ENCODE measurements around the gene TRABD. TPM values are rescaled to one million over a fixed set of nuclear protein-coding genes. Genes with fewer than 3 reads are reported as not detected.
A peak's percentile ranks its signal among the peaks of the same experiment; 100 is the strongest.

Gene TRABD
- total and polyA plus RNA-seq, 7 experiments from 2014 or later = 29.4 to 157 (median 106) TPM

- CTCF ChIA-PET = interaction anchor here (0.7 kb wide), 1 partner anchor 180 kb away, joined by 3 read pairs; no protein-coding TSS in a partner anchor
- intact Hi-C loops (cut with micrococcal nuclease) = no loop called here
- H3K4me3 Mint-ChIP-seq = peak overlapping the region in 6 of 10 donors; percentile 6 to 96 (median 36)
Observed at GRCh38 chr22:50188356-50188755, 2.6 kb downstream of the TRABD start.

GRCh38 chr22:50189184-50189848 lies 3.6 kb downstream of the TRABD start:
- ATAC-seq (no peak), DNase-seq (no peak)
- peaks cover 0 to 12% (median 0%) of the 10 kb centered on the region in 5 donors for H3K36me3 Mint-ChIP-seq
- Histone ChIP-seq H3K27me3 (ENCODE audit: control insufficient read depth in 2 of 2, insufficient read depth in 2 of 2, low read length in 2 of 2) (no peaks in the 10 kb centered on the region), H3K27ac (ENCODE audit: low read depth, low read length) (peak overlapping the region; percentile 98), H3K4me1 (ENCODE audit: control insufficient read depth in 2 of 2, insufficient read depth in 2 of 2, low read length in 2 of 2) (peaks cover 46 to 52% of the 10 kb centered on the region in 2 donors), H3K36me3 (ENCODE audit: control insufficient read depth in 2 of 3, insufficient read depth in 3 of 3, low read length in 3 of 3) (peaks cover 0 to 10% (median under 1%) of the 10 kb centered on the region in 3 experiments), H3K4me3 (ENCODE audit: low read length) (peak overlapping the region; percentile 56), H3K9me3 (ENCODE audit: control insufficient read depth in 2 of 3, low read length in 3 of 3) (no peaks in the 10 kb centered on the region)
- peak overlapping the region; percentile 49 to 96 (median 92) for H3K4me3 Mint-ChIP-seq
- peak overlapping the region; percentile 94 to 100 (median 99) for H3K27ac Mint-ChIP-seq
- H3K27me3 Mint-ChIP-seq = peaks cover 0 to 4% (median 0%) of the 10 kb centered on the region in 5 donors
- H3K4me1 Mint-ChIP-seq = peaks cover 25 to 58% (median 39%) of the 10 kb centered on the region in 7 donors
- intact Hi-C loops (cut with micrococcal nuclease) = no loop called here
- CTCF ChIA-PET = interaction anchor here (1.1 to 3.1 kb wide), 2 partner anchors 41 to 53 kb away, joined by 3 to 14 read pairs; no protein-coding TSS in a partner anchor
- POLR2A ChIA-PET = interaction anchor here (1.1 to 3.3 kb wide), 8 partner anchors 12 to 438 kb away, joined by 3 to 20 read pairs (median 6); partner anchors contain the start of gene ARSA
- H3K9me3 Mint-ChIP-seq = no peaks in the 10 kb centered on the region

More at GRCh38 chr22:50188356-50188755, 2.6 kb downstream of the TRABD start:
- Mint-ChIP-seq H3K9me3 (no peaks in the 10 kb centered on the region), H3K27ac (peak overlapping the region in 8 of 9 donors; percentile 26 to 100 (median 79)), H3K27me3 (peaks cover 0 to 6% (median 0%) of the 10 kb centered on the region in 5 donors), H3K36me3 (peaks cover 0 to 12% (median 0%) of the 10 kb centered on the region in 5 donors), H3K4me1 (peaks cover 25 to 58% (median 39%) of the 10 kb centered on the region in 7 donors)
- Histone ChIP-seq H3K27me3 (ENCODE audit: control insufficient read depth in 2 of 2, insufficient read depth in 2 of 2, low read length in 2 of 2) (no peaks in the 10 kb centered on the region), H3K9me3 (ENCODE audit: control insufficient read depth in 2 of 3, low read length in 3 of 3) (no peaks in the 10 kb centered on the region), H3K4me1 (ENCODE audit: control insufficient read depth in 2 of 2, insufficient read depth in 2 of 2, low read length in 2 of 2) (peaks cover 46% of the 10 kb centered on the region in 2 donors), H3K36me3 (ENCODE audit: control insufficient read depth in 2 of 3, insufficient read depth in 3 of 3, low read length in 3 of 3) (peaks cover 0 to under 1% (median 0%) of the 10 kb centered on the region in 3 experiments), H3K27ac (ENCODE audit: low read depth, low read length) (peak overlapping the region; percentile 98), H3K4me3 (ENCODE audit: low read length) (no peak overlapping the region)
- ATAC-seq (no peak), DNase-seq (no peak)
- POLR2A ChIA-PET = interaction anchor here (0.6 to 0.7 kb wide), 2 partner anchors 13 to 60 kb away, joined by 3 read pairs; no protein-coding TSS in a partner anchor

- Histone ChIP-seq H3K4me3 (ENCODE audit: low read length) (peak overlapping the region; percentile 56), H3K4me1 (ENCODE audit: control insufficient read depth in 2 of 2, insufficient read depth in 2 of 2, low read length in 2 of 2) (peaks cover 46 to 52% of the 10 kb centered on the region in 2 donors), H3K9me3 (ENCODE audit: control insufficient read depth in 2 of 3, low read length in 3 of 3) (no peaks in the 10 kb centered on the region), H3K36me3 (ENCODE audit: control insufficient read depth in 2 of 3, insufficient read depth in 3 of 3, low read length in 3 of 3) (peaks cover 0 to 15% (median 3%) of the 10 kb centered on the region in 3 experiments), H3K27ac (ENCODE audit: low read depth, low read length) (peak overlapping the region; percentile 98), H3K27me3 (ENCODE audit: control insufficient read depth in 2 of 2, insufficient read depth in 2 of 2, low read length in 2 of 2) (no peaks in the 10 kb centered on the region)
- Mint-ChIP-seq H3K9me3 (no peaks in the 10 kb centered on the region), H3K27ac (peak overlapping the region; percentile 94 to 100 (median 99)), H3K27me3 (peaks cover 0 to 2% (median 0%) of the 10 kb centered on the region in 5 donors), H3K4me1 (peaks cover 25 to 54% (median 36%) of the 10 kb centered on the region in 7 donors), H3K36me3 (peaks cover 0 to 12% (median 0%) of the 10 kb centered on the region in 5 donors), H3K4me3 (peak overlapping the region; percentile 90 to 96 (median 92))
- DNase-seq = no peak
- ChIA-PET POLR2A (interaction anchor here (1.1 to 3.3 kb wide), 10 partner anchors 10 to 438 kb away, joined by 3 to 20 read pairs (median 6); partner anchors contain the start of gene ARSA), CTCF (interaction anchor here (1.1 to 3.1 kb wide), 2 partner anchors 41 to 53 kb away, joined by 3 to 14 read pairs; no protein-coding TSS in a partner anchor)
- no peak for ATAC-seq
- intact Hi-C loops (cut with micrococcal nuclease) = loop anchor here (1.0 to 10.0 kb wide), 13 partner anchors 10 to 431 kb away; partner anchors contain the start of genes ALG12 (in 1 of the 2), CRELD2 (in 1 of the 2), NCAPH2 (in 1 of the 2) and PANX2 (in 1 of the 2)
Observed at GRCh38 chr22:50189849-50190181, 4.1 kb downstream of the TRABD start.

- ATAC-seq (peak; percentile 66), DNase-seq (peak; percentile 73 to 88 (median 84))
- no peaks in the 10 kb centered on the region for H3K9me3 ChIP-seq (ENCODE audit: control insufficient read depth in 2 of 3, low read length in 3 of 3)
- Mint-ChIP-seq H3K4me3 (peak overlapping the region; percentile 90 to 96 (median 92)), H3K4me1 (peaks cover 25 to 53% (median 35%) of the 10 kb centered on the region in 7 donors), H3K36me3 (peaks cover 0 to 12% (median 0%) of the 10 kb centered on the region in 5 donors), H3K27me3 (peaks cover 0 to 2% (median 0%) of the 10 kb centered on the region in 5 donors), H3K27ac (peak overlapping the region; percentile 94 to 100 (median 99)), H3K9me3 (no peaks in the 10 kb centered on the region)
- ChIA-PET POLR2A (interaction anchor here (0.6 to 3.3 kb wide), 18 partner anchors 10 to 437 kb away, joined by 3 to 20 read pairs (median 5); partner anchors contain the start of genes ARSA, HDAC10, LMF2 and NCAPH2), CTCF (interaction anchor here (1.0 to 3.1 kb wide), 4 partner anchors 18 to 52 kb away, joined by 3 to 14 read pairs (median 4); no protein-coding TSS in a partner anchor)
- peak overlapping the region; percentile 56 for H3K4me3 ChIP-seq (ENCODE audit: low read length)
- intact Hi-C loops (cut with micrococcal nuclease) = loop anchor here (1.0 to 10.0 kb wide), 13 partner anchors 10 to 430 kb away; partner anchors contain the start of genes ALG12 (in 1 of the 2), CRELD2 (in 1 of the 2), NCAPH2 (in 1 of the 2) and PANX2 (in 1 of the 2)
- no peaks in the 10 kb centered on the region for H3K27me3 ChIP-seq (ENCODE audit: control insufficient read depth in 2 of 2, insufficient read depth in 2 of 2, low read length in 2 of 2)
- peaks cover 0 to 20% (median 3%) of the 10 kb centered on the region in 3 experiments for H3K36me3 ChIP-seq (ENCODE audit: control insufficient read depth in 2 of 3, insufficient read depth in 3 of 3, low read length in 3 of 3)
- peak overlapping the region; percentile 98 for H3K27ac ChIP-seq (ENCODE audit: low read depth, low read length)
- H3K4me1 ChIP-seq (ENCODE audit: control insufficient read depth in 2 of 2, insufficient read depth in 2 of 2, low read length in 2 of 2) = peaks cover 46 to 48% of the 10 kb centered on the region in 2 donors
Observed at GRCh38 chr22:50190182-50190940, 4.6 kb downstream of the TRABD start.

- DNase-seq = peak in 7 of 9 donors; percentile 80 to 93 (median 90)
- H3K4me1 Mint-ChIP-seq = peaks cover 25 to 51% (median 33%) of the 10 kb centered on the region in 7 donors
- Histone ChIP-seq H3K27ac (ENCODE audit: low read depth, low read length) (peak overlapping the region; percentile 98), H3K9me3 (ENCODE audit: control insufficient read depth in 2 of 3, low read length in 3 of 3) (no peaks in the 10 kb centered on the region), H3K4me1 (ENCODE audit: control insufficient read depth in 2 of 2, insufficient read depth in 2 of 2, low read length in 2 of 2) (peaks cover 46% of the 10 kb centered on the region in 2 donors), H3K27me3 (ENCODE audit: control insufficient read depth in 2 of 2, insufficient read depth in 2 of 2, low read length in 2 of 2) (no peaks in the 10 kb centered on the region), H3K4me3 (ENCODE audit: low read length) (peak overlapping the region; percentile 56), H3K36me3 (ENCODE audit: control insufficient read depth in 2 of 3, insufficient read depth in 3 of 3, low read length in 3 of 3) (peaks cover 0 to 27% (median 3%) of the 10 kb centered on the region in 3 experiments)
- intact Hi-C loops (cut with micrococcal nuclease) = loop anchor here (1.0 to 10.0 kb wide), 13 partner anchors 9 to 430 kb away; partner anchors contain the start of genes ALG12 (in 1 of the 2), CRELD2 (in 1 of the 2), NCAPH2 (in 1 of the 2) and PANX2 (in 1 of the 2)
- no peaks in the 10 kb centered on the region for H3K9me3 Mint-ChIP-seq
- peak overlapping the region; percentile 90 to 96 (median 92) for H3K4me3 Mint-ChIP-seq
- POLR2A ChIA-PET = interaction anchor here (0.7 to 3.3 kb wide), 19 partner anchors 9 to 437 kb away, joined by 3 to 20 read pairs (median 5); partner anchors contain the start of genes ARSA, CHKB, HDAC10 and LMF2
- peaks cover 0 to 12% (median 0%) of the 10 kb centered on the region in 5 donors for H3K36me3 Mint-ChIP-seq
- CTCF ChIA-PET = interaction anchor here (0.6 to 3.1 kb wide), 6 partner anchors 18 to 302 kb away, joined by 3 to 14 read pairs (median 4); no protein-coding TSS in a partner anchor
- no peaks in the 10 kb centered on the region for H3K27me3 Mint-ChIP-seq
- peak overlapping the region; percentile 94 to 100 (median 99) for H3K27ac Mint-ChIP-seq
- peak; percentile 74 for ATAC-seq
Observed at GRCh38 chr22:50190941-50191741, 5.4 kb downstream of the TRABD start.
